Measurements from ENCODE around the gene CADM4. TPM values are rescaled to one million over a fixed set of nuclear protein-coding genes. Genes with fewer than 3 reads are reported as not detected.
A peak's percentile ranks its signal among the peaks of the same experiment; 100 is the strongest.

CADM4 gene
- total RNA-seq, 1 experiment from 2014 or later: 28.7 TPM

- peaks cover 15% of the 10 kb centered on the region for H3K4me1 ChIP-seq (ENCODE audit: insufficient read depth, low read length, poor library complexity, severe bottlenecking)
- ChIA-PET POLR2A (ENCODE audit: low non-redundant PET) (no interaction called here), CTCF (interaction anchor here (0.5 kb wide), 1 partner anchor 71 kb away, joined by 3 read pairs; no protein-coding TSS in a partner anchor)
- no peaks in the 10 kb centered on the region for H3K9me3 ChIP-seq (ENCODE audit: low read depth, low read length, poor library complexity, severe bottlenecking)
- no peaks in the 10 kb centered on the region for H3K27me3 ChIP-seq (replicated peaks; ENCODE audit: insufficient read depth, low read depth, low read length, poor library complexity)
- TSS peak; percentile 58 for BruUV-seq (replicated peaks)
- H3K36me3 ChIP-seq (ENCODE audit: insufficient read depth, low read length, poor library complexity, severe bottlenecking): no peaks in the 10 kb centered on the region
- TF ChIP-seq, protein P1, sequence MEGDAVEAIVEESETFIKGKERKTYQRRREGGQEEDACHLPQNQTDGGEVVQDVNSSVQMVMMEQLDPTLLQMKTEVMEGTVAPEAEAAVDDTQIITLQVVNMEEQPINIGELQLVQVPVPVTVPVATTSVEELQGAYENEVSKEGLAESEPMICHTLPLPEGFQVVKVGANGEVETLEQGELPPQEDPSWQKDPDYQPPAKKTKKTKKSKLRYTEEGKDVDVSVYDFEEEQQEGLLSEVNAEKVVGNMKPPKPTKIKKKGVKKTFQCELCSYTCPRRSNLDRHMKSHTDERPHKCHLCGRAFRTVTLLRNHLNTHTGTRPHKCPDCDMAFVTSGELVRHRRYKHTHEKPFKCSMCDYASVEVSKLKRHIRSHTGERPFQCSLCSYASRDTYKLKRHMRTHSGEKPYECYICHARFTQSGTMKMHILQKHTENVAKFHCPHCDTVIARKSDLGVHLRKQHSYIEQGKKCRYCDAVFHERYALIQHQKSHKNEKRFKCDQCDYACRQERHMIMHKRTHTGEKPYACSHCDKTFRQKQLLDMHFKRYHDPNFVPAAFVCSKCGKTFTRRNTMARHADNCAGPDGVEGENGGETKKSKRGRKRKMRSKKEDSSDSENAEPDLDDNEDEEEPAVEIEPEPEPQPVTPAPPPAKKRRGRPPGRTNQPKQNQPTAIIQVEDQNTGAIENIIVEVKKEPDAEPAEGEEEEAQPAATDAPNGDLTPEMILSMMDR (conservative IDR thresholded peaks at IDR 0.05; ENCODE audit: low read depth, low read length): no peak
- no peak for TF ChIP-seq EZH2 (IDR thresholded peaks at IDR 0.05; ENCODE audit: borderline replicate concordance, low read depth, low read length, poor library complexity, severe bottlenecking)
- H3K4me3 ChIP-seq (ENCODE audit: low read depth, low read length, poor library complexity, severe bottlenecking): peak overlapping the region; percentile 54
- intact Hi-C loops (cut with micrococcal nuclease; ENCODE audit: unreplicated experiment): loop anchor here (10.0 kb wide), 1 partner anchor 132 kb away; the partner anchor contains the start of gene ZNF575
- no peak for DNase-seq (ENCODE audit: low spot score)
- H3K27ac ChIP-seq (ENCODE audit: low read depth, low read length, poor library complexity, severe bottlenecking): peak overlapping the region; percentile 83
Measured at GRCh38 chr19:43667126-43667875, 27.7 kb upstream of the CADM4 start.

DNA sequence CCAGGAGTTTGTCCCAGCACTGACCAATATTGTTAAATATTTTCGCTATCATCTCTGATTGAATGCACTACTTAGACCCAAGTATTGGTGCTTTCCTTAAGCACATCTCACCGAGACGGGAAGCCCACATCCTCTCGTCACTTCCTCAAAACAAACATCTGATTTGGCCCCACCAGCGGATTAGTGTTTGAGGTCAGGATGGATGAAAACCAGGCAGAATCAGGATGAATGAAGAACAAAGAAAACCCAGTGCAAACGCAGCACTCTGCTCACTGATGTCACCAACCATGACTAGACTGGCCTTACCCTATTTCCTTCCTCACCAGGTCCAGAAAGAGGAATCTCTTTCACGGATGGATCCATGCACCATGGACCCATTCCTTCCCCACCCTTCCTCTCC lies 24.4 kb upstream of the CADM4 start:
- CTCF ChIA-PET: no interaction called here
- no TSS peak for BruUV-seq (replicated peaks)
- DNase-seq (ENCODE audit: low spot score): no peak
- Histone ChIP-seq H3K4me3 (ENCODE audit: low read depth, low read length, poor library complexity, severe bottlenecking) (no peak overlapping the region), H3K27me3 (replicated peaks; ENCODE audit: insufficient read depth, low read depth, low read length, poor library complexity) (no peaks in the 10 kb centered on the region), H3K27ac (ENCODE audit: low read depth, low read length, poor library complexity, severe bottlenecking) (no peak overlapping the region), H3K9me3 (ENCODE audit: low read depth, low read length, poor library complexity, severe bottlenecking) (no peaks in the 10 kb centered on the region), H3K4me1 (ENCODE audit: insufficient read depth, low read length, poor library complexity, severe bottlenecking) (peaks cover 6% of the 10 kb centered on the region), H3K36me3 (ENCODE audit: insufficient read depth, low read length, poor library complexity, severe bottlenecking) (peaks cover 9% of the 10 kb centered on the region)
- POLR2A ChIA-PET (ENCODE audit: low non-redundant PET): interaction anchor here (0.6 kb wide), 1 partner anchor 1723 kb away, joined by 12 read pairs; no protein-coding TSS in a partner anchor
- intact Hi-C loops (cut with micrococcal nuclease; ENCODE audit: unreplicated experiment): loop anchor here (10.0 kb wide), 1 partner anchor 129 kb away; the partner anchor contains the start of gene ZNF575
- TF ChIP-seq, protein P1 (conservative IDR thresholded peaks at IDR 0.05; ENCODE audit: low read depth, low read length): no peak
- TF ChIP-seq EZH2 (IDR thresholded peaks at IDR 0.05; ENCODE audit: borderline replicate concordance, low read depth, low read length, poor library complexity, severe bottlenecking): no peak

DNA sequence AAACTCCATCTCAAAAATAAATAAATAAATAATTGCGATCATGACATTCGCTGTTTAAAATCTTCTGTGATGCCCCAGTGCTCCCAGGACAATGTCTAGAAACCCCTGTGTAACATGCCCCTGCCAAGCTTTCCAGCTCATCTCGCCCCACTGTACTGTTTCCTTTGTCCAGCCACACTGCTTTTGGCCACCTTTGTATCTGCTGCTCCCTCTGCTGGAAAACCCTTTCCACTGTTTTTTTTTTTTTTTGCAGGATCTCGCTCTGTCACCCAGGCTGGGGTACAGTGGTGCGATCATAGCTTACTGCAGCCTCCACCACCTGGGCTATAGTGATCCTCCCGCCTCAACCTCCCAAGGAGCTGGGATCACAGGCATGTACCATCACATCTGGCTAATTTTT lies 22.8 kb upstream of the CADM4 start:
- ChIA-PET CTCF (interaction anchor here (0.6 kb wide), 1 partner anchor 95 kb away, joined by 4 read pairs; no protein-coding TSS in a partner anchor), POLR2A (ENCODE audit: low non-redundant PET) (no interaction called here)
- intact Hi-C loops (cut with micrococcal nuclease; ENCODE audit: unreplicated experiment): loop anchor here (10.0 kb wide), 1 partner anchor 128 kb away; the partner anchor contains the start of gene ZNF575
- no peak for TF ChIP-seq EZH2 (IDR thresholded peaks at IDR 0.05; ENCODE audit: borderline replicate concordance, low read depth, low read length, poor library complexity, severe bottlenecking)
- TF ChIP-seq, protein P1 (conservative IDR thresholded peaks at IDR 0.05; ENCODE audit: low read depth, low read length): peak; percentile 58
- H3K4me3 ChIP-seq (ENCODE audit: low read depth, low read length, poor library complexity, severe bottlenecking): no peak overlapping the region
- H3K36me3 ChIP-seq (ENCODE audit: insufficient read depth, low read length, poor library complexity, severe bottlenecking): peaks cover 15% of the 10 kb centered on the region
- BruUV-seq (replicated peaks): no TSS peak
- peak; percentile 42 for DNase-seq (ENCODE audit: low spot score)
- no peaks in the 10 kb centered on the region for H3K9me3 ChIP-seq (ENCODE audit: low read depth, low read length, poor library complexity, severe bottlenecking)
- no peaks in the 10 kb centered on the region for H3K27me3 ChIP-seq (replicated peaks; ENCODE audit: insufficient read depth, low read depth, low read length, poor library complexity)
- H3K4me1 ChIP-seq (ENCODE audit: insufficient read depth, low read length, poor library complexity, severe bottlenecking): peaks cover 5% of the 10 kb centered on the region
- H3K27ac ChIP-seq (ENCODE audit: low read depth, low read length, poor library complexity, severe bottlenecking): no peak overlapping the region
